Stimulated activated naive B cell treated with anti-CD40 and anti-IgM and Interleukin-4, amounts not matched to agents 10 μg/mL and 1 μg/mL and 100 μg/mL, for 72 hours (primary cell): ENCODE data around the gene CDRT4.
"Not testable (repeated sequence)": the region's sequence is repeated elsewhere in the genome, so short reads cannot be mapped to it uniquely, and the experiment has no call there.

ENCODE experiments used
- ATAC-seq, 2 donors: fragments of 150-1000 bp; cut with Tn5 transposase; replicated peaks; 2 replicates each; pipeline ENCODE4 v1.10.0; 2021; ENCODE audit warnings: moderate library complexity in 1 of 2
- DNase-seq: peaks from one replicate; pipeline ENCODE4 v3.0.0; 2021
- H3K27ac Mint-ChIP-seq: one replicate; pipeline ENCODE4 v1.8.0; 2022; ENCODE audit warnings: mild to moderate bottlenecking, mixed read lengths
- H3K27me3 Mint-ChIP-seq, 2 donors: one replicate each; pipeline ENCODE4 v1.8.0; 2022; ENCODE audit warnings: mixed read lengths in 2 of 2
- H3K36me3 Mint-ChIP-seq, 2 donors: one replicate each; pipeline ENCODE4 v1.8.0; 2022; ENCODE audit warnings: mixed read lengths in 2 of 2, mild to moderate bottlenecking in 1 of 2
- H3K4me1 Mint-ChIP-seq, 2 donors: one replicate each; pipeline ENCODE4 v1.8.0; 2022; ENCODE audit warnings: mixed read lengths in 2 of 2, mild to moderate bottlenecking in 1 of 2
- H3K4me3 Mint-ChIP-seq, 2 donors: one replicate each; pipeline ENCODE4 v1.8.0; 2022; ENCODE audit warnings: mild to moderate bottlenecking in 2 of 2, mixed read lengths in 2 of 2, moderate library complexity in 1 of 2
- H3K9me3 Mint-ChIP-seq, 2 donors: one replicate each; pipeline ENCODE4 v1.8.0; 2022; ENCODE audit warnings: mixed read lengths in 2 of 2, mild to moderate bottlenecking in 1 of 2

CDRT4 gene

DNA sequence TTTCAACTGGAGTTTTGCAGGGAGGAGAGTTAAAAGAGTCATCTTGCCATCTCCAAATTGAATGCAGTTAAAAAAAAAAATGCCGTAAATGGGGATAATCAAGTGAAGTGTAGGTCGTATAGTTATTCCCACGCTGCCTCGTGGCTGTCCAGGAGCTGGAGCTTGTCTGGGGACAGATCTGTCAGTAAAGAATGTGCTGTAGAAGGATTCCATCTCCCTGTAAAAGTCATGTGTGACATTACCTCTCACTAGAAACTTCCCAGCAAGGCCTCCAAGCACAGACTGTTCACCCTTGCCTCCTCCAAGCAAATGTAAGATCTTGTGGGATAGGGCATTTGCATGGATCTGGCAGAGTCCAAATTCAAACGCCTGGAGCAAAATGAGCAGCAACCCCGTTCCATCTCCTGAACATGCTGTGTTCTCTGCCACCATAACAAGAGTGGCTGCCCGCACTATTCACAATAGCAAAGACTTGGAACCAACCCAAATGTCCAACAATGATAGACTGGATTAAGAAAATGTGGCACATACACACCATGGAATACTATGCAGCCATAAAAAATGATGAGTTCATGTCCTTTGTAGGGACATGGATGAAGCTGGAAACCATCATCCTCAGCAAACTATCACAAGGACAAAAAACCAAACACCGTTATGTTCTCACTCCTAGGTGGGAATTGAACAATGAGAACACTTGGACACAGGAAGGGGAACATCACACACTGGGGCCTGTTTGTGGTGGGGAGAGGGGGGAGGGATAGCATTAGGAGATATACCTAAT, 28.0 kb downstream of the CDRT4 start:
- ATAC-seq, H3K27me3 Mint-ChIP-seq, H3K9me3 Mint-ChIP-seq, H3K4me1 Mint-ChIP-seq, H3K27ac Mint-ChIP-seq, DNase-seq, H3K4me3 Mint-ChIP-seq: not testable (repeated sequence)
- peaks cover 34 to 57% of the 10 kb centered on the region in 2 donors for H3K36me3 Mint-ChIP-seq

DNA sequence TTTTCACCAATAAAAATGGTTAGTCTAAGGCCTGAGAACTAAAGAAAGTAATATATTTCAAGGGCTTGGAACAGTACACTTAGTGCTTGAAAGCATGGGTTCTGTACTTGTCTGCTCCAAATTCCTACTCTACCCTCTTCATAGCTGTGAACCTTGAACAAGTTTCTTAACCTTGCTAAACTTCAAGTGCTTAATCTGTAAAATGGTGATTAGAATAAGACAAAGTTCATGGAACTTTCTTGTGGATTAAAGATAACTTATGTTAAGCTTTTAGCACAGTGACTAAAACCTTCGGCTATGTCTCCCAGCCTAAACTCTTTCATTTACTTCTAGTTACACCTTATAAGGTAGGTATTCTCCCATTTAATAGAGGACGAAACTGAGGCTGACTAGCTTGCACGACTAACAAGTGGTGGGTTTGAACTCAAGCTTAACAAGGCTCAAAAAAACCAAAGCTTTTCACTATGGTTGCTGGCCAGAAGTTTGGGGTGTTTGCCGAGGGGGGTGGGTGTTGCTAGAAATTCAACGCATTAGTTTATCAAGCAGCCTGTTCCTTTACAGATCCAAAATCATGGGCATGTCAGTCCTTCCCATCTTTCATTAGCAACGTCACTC, 28.8 kb downstream of the CDRT4 start:
- Mint-ChIP-seq H3K27me3 (no peaks in the 10 kb centered on the region), H3K9me3 (peaks cover 6 to 10% of the 10 kb centered on the region in 2 donors), H3K27ac (no peak overlapping the region), H3K4me1 (peaks cover 4 to 8% of the 10 kb centered on the region in 2 donors), H3K36me3 (peaks cover 34 to 57% of the 10 kb centered on the region in 2 donors), H3K4me3 (no peak overlapping the region)
- no peak for DNase-seq
- no peak for ATAC-seq

GRCh38 chr17:15437303-15437635, 30.2 kb downstream of the CDRT4 start:
- Mint-ChIP-seq H3K27ac (no peak overlapping the region), H3K4me1 (peaks cover 4 to 8% of the 10 kb centered on the region in 2 donors), H3K27me3 (no peaks in the 10 kb centered on the region), H3K9me3 (peaks cover 6 to 10% of the 10 kb centered on the region in 2 donors), H3K4me3 (no peak overlapping the region), H3K36me3 (peaks cover 31 to 53% of the 10 kb centered on the region in 2 donors)
- DNase-seq, result no peak
- ATAC-seq, result no peak

- Mint-ChIP-seq H3K9me3 (peaks cover 6 to 10% of the 10 kb centered on the region in 2 donors), H3K36me3 (peaks cover 31 to 50% of the 10 kb centered on the region in 2 donors), H3K27ac (peak overlapping the region; percentile 37), H3K4me3 (no peak overlapping the region), H3K4me1 (peaks cover 4 to 8% of the 10 kb centered on the region in 2 donors), H3K27me3 (no peaks in the 10 kb centered on the region)
- DNase-seq (peak; percentile 21), ATAC-seq (peak; percentile 54 to 57)
Observed at GRCh38 chr17:15436473-15437302, 30.7 kb downstream of the CDRT4 start.

- H3K4me3 Mint-ChIP-seq, result no peak overlapping the region
- ATAC-seq (no peak), DNase-seq (no peak)
- no peak overlapping the region for H3K27ac Mint-ChIP-seq
- H3K36me3 Mint-ChIP-seq, result peaks cover 25 to 42% of the 10 kb centered on the region in 2 donors
- H3K27me3 Mint-ChIP-seq, result no peaks in the 10 kb centered on the region
- peaks cover 6 to 10% of the 10 kb centered on the region in 2 donors for H3K9me3 Mint-ChIP-seq
- H3K4me1 Mint-ChIP-seq, result peaks cover 4 to 8% of the 10 kb centered on the region in 2 donors
Observed at GRCh38 chr17:15434956-15435355, 32.5 kb downstream of the CDRT4 start.

GRCh38 chr17:15432807-15433611, 34.4 kb downstream of the CDRT4 start:
- ATAC-seq (no peak), DNase-seq (no peak)
- peaks cover 12 to 35% of the 10 kb centered on the region in 2 donors for H3K36me3 Mint-ChIP-seq
- no peaks in the 10 kb centered on the region for H3K27me3 Mint-ChIP-seq
- H3K4me1 Mint-ChIP-seq, result peaks cover 4 to 8% of the 10 kb centered on the region in 2 donors
- H3K27ac Mint-ChIP-seq, result no peak overlapping the region
- no peak overlapping the region for H3K4me3 Mint-ChIP-seq
- peaks cover 10 to 13% of the 10 kb centered on the region in 2 donors for H3K9me3 Mint-ChIP-seq

- DNase-seq (no peak), ATAC-seq (no peak)
- Mint-ChIP-seq H3K4me3 (no peak overlapping the region), H3K9me3 (peaks cover 4 to 7% of the 10 kb centered on the region in 2 donors), H3K27ac (no peak overlapping the region), H3K4me1 (peaks cover 0 to 1% of the 10 kb centered on the region in 2 donors), H3K27me3 (no peaks in the 10 kb centered on the region), H3K36me3 (peaks cover 4 to 23% of the 10 kb centered on the region in 2 donors)
Observed at GRCh38 chr17:15431766-15432165, 35.7 kb downstream of the CDRT4 start.

- Mint-ChIP-seq H3K9me3 (peaks cover 6 to 11% of the 10 kb centered on the region in 2 donors), H3K4me3 (no peak overlapping the region), H3K4me1 (no peaks in the 10 kb centered on the region), H3K36me3 (peaks cover 2 to 20% of the 10 kb centered on the region in 2 donors), H3K27me3 (no peaks in the 10 kb centered on the region), H3K27ac (no peak overlapping the region)
- ATAC-seq (no peak), DNase-seq (no peak)
Observed at GRCh38 chr17:15431196-15431595, 36.2 kb downstream of the CDRT4 start.

GRCh38 chr17:15424521-15424920, 42.9 kb downstream of the CDRT4 start:
- Mint-ChIP-seq H3K4me1 (no peaks in the 10 kb centered on the region), H3K9me3 (peaks cover 6 to 11% of the 10 kb centered on the region in 2 donors), H3K4me3 (no peak overlapping the region), H3K27me3 (peaks cover 0 to 4% of the 10 kb centered on the region in 2 donors), H3K27ac (no peak overlapping the region), H3K36me3 (peaks cover 0 to 9% of the 10 kb centered on the region in 2 donors)
- DNase-seq, result no peak
- ATAC-seq, result no peak

GRCh38 chr17:15422392-15422965, 44.9 kb downstream of the CDRT4 start:
- peaks cover 0 to 4% of the 10 kb centered on the region in 2 donors for H3K27me3 Mint-ChIP-seq
- ATAC-seq (no peak), DNase-seq (no peak)
- H3K27ac Mint-ChIP-seq, result no peak overlapping the region
- peaks cover 2 to 7% of the 10 kb centered on the region in 2 donors for H3K9me3 Mint-ChIP-seq
- H3K36me3 Mint-ChIP-seq, result peaks cover 0 to 3% of the 10 kb centered on the region in 2 donors
- no peaks in the 10 kb centered on the region for H3K4me1 Mint-ChIP-seq
- H3K4me3 Mint-ChIP-seq, result no peak overlapping the region

GRCh38 chr17:15418781-15419180, 48.6 kb downstream of the CDRT4 start:
- Mint-ChIP-seq H3K27ac (no peak overlapping the region), H3K27me3 (peaks cover 0 to 4% of the 10 kb centered on the region in 2 donors), H3K4me3 (no peak overlapping the region), H3K4me1 (no peaks in the 10 kb centered on the region), H3K36me3 (no peaks in the 10 kb centered on the region), H3K9me3 (no peaks in the 10 kb centered on the region)
- no peak for ATAC-seq
- no peak for DNase-seq

GRCh38 chr17:15414532-15415306, 52.7 kb downstream of the CDRT4 start:
- no peaks in the 10 kb centered on the region for H3K9me3 Mint-ChIP-seq
- H3K36me3 Mint-ChIP-seq, result no peaks in the 10 kb centered on the region
- no peaks in the 10 kb centered on the region for H3K27me3 Mint-ChIP-seq
- H3K4me3 Mint-ChIP-seq, result no peak overlapping the region
- DNase-seq (no peak), ATAC-seq (no peak)
- H3K4me1 Mint-ChIP-seq, result peaks cover 0 to 3% of the 10 kb centered on the region in 2 donors
- H3K27ac Mint-ChIP-seq, result no peak overlapping the region
